Purkinje cell (primary cell): ENCODE data around the gene DBNDD1. TPM values are rescaled to one million over a fixed set of nuclear protein-coding genes. Genes with fewer than 3 reads are reported as not detected.

ENCODE experiments used
- polyA plus RNA-seq: library from polyadenylated mRNA; unstranded; fragments of >200 nt; fragmentation: Nextera tagmentation; gene quantifications from 2 replicates; pipeline ENCODE4 v1.2.1, GENCODE V29; 2014

The DBNDD1 gene, protein sequence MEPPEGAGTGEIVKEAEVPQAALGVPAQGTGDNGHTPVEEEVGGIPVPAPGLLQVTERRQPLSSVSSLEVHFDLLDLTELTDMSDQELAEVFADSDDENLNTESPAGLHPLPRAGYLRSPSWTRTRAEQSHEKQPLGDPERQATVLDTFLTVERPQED
- polyA plus RNA-seq, result 36.5 and 52.1 TPM in 2 replicates

DNA sequence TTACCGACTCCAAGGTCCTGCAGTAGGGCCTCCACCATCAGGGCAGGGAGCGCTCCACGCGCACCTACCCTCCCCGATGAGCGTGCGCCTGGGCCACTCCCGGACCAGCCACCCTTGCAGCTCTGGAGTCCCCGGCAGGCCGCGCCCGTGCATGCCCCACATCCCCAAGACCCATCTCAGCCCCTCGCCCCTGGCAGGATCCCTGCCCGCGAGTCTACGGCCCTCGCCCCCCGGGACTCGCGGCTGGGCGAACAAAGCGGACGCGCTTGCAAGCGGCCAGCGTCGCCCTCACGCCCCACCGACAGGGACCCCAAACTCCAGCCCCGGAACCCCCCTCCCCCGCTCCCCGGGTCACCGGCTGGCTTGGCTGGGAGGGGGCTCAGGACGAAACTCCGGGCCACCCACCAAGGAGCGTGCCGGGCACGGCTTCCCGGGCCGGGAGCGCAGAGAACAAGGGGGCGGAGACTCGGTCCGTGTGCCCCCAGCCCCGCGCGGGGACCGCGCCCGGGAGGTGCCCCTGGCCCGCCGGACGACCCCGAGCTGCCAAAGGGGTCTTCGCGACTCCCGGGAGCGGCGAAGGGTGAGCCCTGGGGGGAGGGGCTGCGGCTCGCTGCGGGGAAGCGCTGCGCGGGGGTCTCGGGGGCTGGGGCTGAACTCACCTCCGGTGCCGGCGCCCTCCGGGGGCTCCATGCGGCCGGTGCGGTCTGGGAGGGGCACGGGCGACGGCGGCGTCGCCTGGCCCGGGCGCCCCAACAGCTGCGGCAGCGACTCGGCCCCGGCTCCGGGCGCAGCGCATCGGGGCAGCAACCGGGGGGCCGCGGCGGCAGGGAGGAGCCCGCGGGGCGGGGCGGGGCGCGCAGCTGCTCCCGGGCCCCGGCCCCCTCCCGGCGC is at the start of gene DBNDD1:
Gene DBNDD1 (minus strand): TSS at position 805 of the 891 bp plus-strand sequence. CDS start 115 bp downstream, at position 690.

Other genes starting within 250 kb of the DBNDD1 start
- gene FANCA, start 202.8 kb downstream of the DBNDD1 start, polyA plus RNA-seq, result not detected in 2 replicates
- gene SPIRE2, start 191.0 kb downstream of the DBNDD1 start, polyA plus RNA-seq, result 0.84 and 1.6 TPM in 2 replicates
- 70.6 and 108 TPM in 2 replicates for gene TCF25, start 145.9 kb downstream of the DBNDD1 start, polyA plus RNA-seq
- gene MC1R, start 100.6 kb downstream of the DBNDD1 start, polyA plus RNA-seq, result 0.09 and 1.0 TPM in 2 replicates
- 77.9 and 96.8 TPM in 2 replicates for gene TUBB3, start 96.1 kb downstream of the DBNDD1 start, polyA plus RNA-seq
- 25.1 and 30.8 TPM in 2 replicates for gene DEF8, start 70.7 kb downstream of the DBNDD1 start, polyA plus RNA-seq
- 0.18 TPM in 1 of 2 replicates, not detected in the other for gene PRDM7, start 57.9 kb upstream of the DBNDD1 start, polyA plus RNA-seq